SK-N-MC (cell line): ENCODE results near the gene ABCG1.

ENCODE experiments used
- EZH2 ChIP-seq: fragments of 200-600 bp; sonication (generic); IDR thresholded peaks from one replicate; pipeline ENCODE4 v1.6.1; 2017; ENCODE audit warnings: antibody characterized with exemption
- FOXP2 ChIP-seq: optimal IDR thresholded peaks from 2 replicates; pipeline ENCODE3; 2011; ENCODE audit warnings: mild to moderate bottlenecking, moderate library complexity; ENCODE audit not compliant: insufficient read depth; ENCODE audit errors: extremely low read length, control extremely low read depth
- POLR2AphosphoS5 ChIP-seq: IDR thresholded peaks from 2 replicates; pipeline ENCODE4 v1.6.1; 2012; ENCODE audit warnings: mild to moderate bottlenecking, low read depth, low read length, borderline replicate concordance

GRCh38 chr21:42193721-42194120 lies 25.2 kb upstream of the ABCG1 start:
- TF ChIP-seq POLR2AphosphoS5 (no peak), FOXP2 (no peak), EZH2 (no peak)
